ENCODE measurements around the gene RACK1. TPM values are rescaled to one million over a fixed set of nuclear protein-coding genes. Genes with fewer than 3 reads are reported as not detected.
"Not testable (repeated sequence)": the region's sequence is repeated elsewhere in the genome, so short reads cannot be mapped to it uniquely, and the experiment has no call there.

RACK1 gene
- total RNA-seq, 1 experiment from 2014 or later: 1,864 TPM

DNA sequence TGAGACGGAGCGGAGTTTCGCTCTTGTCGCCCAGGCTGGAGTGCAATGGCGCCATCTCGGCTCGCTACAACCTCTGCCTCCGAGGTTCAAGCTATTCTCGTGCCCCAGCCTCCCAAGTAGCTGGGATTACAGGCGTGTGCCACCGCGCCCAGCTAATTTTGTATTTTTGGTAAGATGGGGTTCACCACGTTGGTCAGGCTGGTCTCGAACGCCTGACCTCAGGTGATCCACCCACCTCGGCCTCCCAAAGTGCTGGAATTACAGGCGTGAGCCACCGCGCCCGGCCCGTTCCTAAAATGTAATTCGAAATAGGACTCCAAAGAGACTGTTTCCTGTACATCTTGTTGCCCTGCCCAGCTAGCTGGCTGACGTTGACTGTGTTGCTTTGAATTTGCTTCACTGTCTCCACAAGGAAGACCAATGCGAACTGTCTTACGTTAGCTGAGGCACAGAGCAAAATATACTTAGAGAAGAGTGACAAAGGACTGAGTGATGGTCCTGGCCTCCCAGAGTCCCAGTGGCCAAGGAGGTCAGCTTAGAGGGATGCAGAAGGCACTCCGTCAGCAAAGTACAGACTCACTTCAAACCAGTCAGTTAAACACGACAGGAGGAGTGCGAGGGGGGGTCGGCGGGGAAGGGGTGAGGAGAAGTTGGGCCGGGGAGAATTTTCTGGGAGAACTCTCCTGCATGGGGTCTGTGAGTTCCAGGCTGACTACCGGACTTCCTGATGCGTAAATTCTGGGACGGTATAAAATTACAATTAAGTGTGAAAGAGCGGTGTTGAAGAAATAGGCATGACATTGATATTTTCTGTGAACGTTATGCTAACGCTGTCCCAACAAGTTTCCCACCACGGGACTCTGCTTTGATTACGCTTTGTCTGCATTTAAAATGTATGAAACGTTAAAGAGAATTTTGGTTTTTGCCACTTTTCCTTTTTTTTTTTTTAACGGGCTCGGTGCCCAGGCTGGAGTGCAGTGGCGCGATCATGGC, 27.4 kb downstream of the RACK1 start:
- DNase-seq (ENCODE audit: low read depth): no peak

DNA sequence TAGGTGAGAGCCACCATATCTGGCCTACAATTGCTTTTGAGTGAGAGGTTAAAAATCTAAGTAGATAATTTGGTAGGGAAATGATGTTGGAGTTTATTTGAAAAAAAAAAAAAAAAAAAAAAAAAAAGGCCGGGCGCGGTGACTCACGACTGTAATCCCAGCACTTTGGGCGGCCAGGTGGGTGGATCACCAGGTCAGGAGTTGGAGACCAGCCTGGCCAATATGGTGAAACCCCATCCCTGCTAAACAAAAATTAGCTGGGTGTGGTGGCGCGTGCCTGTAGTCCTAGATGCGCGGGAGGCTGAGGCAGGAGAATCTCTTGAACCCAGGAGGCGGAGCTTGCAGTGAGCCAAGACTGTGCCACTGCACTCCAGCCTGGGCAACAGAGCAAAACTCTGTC, 29.5 kb downstream of the RACK1 start:
- not testable (repeated sequence) for DNase-seq (ENCODE audit: low read depth)

DNA sequence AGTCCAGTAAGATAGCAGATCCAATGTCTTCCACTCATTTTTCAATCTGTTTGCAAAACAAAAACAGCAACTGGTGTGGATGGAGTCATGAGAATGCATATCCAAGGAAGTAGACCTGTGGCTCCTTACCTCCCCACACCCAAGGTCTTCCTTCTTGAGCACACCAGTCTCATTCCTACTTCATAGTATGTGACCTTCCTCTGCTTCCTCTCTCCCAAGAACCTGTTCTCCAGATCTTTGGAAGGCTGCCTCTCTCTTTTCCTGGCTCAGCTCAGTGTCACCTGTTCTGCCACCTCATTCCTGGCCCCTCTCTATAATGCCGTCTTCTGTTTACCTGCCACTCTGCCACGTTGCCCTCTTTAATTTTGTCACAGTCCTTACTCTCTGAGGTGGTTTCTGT, 30.8 kb downstream of the RACK1 start:
- DNase-seq (ENCODE audit: low read depth): no peak

DNA sequence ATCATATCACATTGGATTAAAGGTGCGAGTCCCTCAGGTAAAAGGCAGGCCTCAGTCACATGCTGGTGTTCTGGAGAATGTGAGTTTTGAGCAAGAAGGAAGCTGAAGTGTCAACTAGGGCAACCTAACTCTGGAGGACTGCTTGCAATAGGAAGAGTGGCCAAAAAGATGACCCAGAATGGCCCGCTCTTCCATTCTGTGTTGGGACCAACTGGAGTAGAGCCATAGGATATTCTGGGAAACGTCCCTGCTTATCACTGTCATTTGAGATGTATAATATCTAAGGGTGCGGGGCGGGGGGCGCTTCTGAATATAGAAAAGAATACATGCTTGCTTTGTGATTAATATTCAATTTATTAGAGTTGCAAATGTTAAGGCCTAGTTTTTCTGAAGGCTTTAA, 31.6 kb downstream of the RACK1 start:
- DNase-seq (ENCODE audit: low read depth): no peak

DNA sequence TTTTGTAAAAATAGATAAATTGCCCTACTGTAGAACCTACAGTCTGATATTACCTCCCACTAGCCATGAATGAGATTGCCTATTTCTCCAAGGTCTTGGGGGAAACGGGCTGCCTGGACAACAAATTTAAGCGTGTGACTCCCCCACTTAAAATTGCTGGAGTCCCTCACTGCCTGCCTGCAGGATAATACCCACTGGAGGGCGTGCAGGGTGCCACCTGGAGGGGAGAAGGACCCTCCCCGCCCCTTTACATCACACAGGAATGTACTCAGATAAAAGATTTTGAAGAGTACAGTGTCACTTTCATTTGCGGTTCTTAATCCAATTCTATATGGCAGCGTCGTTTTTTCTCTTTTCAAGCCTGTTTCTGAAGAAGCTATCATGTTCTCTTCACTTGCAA, 32.5 kb downstream of the RACK1 start:
- no peak for DNase-seq (ENCODE audit: low read depth)

DNA sequence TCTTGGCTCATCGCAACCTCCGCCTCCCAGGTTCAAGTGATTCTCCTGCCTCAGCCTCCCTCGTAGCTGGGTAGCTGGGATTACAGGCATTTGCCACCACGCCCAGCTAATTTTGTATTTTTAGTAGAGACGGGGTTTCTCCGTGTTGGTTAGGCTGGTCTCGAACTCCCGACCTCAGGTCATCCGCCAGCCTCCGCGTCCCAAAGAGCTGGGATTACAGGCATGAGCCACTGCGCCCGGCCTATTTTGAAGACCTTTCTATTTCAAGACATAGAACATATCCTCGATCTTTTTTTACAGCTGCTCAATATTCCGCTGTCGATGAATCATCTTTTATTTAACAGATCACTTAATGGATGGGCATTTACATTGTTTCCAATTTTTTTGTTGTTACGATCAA, 33.0 kb downstream of the RACK1 start:
- not testable (repeated sequence) for DNase-seq (ENCODE audit: low read depth)

DNA sequence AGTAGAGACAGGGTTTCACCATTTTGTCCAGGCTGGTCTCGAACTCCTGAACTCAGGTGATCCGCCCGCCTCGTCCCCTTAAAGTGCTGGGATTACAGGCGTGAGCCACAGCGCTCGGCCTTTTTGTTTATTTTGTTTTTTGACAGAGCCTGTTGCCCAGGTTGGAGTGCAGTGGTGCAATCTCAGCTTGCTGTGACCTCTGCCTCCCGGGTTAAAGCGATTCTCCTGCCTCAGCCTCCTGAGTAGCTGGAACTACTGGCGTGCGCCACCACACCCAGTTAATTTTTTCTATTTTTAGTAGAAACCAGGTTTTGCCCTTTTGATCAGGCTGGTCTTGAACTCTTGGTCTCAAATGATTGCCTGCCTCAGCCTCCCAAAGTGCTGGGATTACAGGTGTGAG, 33.6 kb downstream of the RACK1 start:
- DNase-seq (ENCODE audit: low read depth): not testable (repeated sequence)

DNA sequence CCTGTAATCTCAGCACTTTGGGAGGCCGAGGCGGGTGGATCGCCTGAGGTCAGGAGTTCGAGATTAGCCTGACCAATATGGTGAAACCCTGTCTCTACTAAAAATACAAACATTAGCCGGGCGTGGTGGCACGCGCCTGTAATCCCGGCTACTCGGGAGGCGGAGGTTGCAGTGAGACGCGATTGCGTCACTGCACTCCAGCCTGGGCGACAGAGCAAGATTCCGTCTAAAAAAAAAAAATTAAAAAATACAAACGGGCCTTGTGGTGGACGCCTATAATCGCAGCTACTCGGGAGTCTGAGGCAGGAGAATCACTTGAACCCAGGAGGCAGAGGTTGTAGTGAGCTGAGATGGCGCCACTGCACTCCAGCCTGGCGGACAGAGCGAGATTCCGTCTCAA, 34.7 kb downstream of the RACK1 start:
- DNase-seq (ENCODE audit: low read depth): not testable (repeated sequence)

DNA sequence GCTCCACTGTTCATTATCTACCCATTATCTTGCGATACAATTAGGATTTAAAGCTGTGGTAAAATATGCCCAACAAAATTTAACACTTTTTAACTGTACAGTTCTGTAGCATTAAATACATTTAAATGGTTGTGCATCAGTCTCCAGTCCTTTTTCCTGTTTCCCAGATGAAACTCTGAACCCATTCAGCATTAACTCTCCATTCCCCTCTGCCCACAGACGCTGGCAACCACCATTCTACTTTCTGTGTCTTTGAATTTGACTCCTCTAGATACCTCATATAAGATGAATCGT, 35.8 kb downstream of the RACK1 start:
- DNase-seq (ENCODE audit: low read depth): no peak

DNA sequence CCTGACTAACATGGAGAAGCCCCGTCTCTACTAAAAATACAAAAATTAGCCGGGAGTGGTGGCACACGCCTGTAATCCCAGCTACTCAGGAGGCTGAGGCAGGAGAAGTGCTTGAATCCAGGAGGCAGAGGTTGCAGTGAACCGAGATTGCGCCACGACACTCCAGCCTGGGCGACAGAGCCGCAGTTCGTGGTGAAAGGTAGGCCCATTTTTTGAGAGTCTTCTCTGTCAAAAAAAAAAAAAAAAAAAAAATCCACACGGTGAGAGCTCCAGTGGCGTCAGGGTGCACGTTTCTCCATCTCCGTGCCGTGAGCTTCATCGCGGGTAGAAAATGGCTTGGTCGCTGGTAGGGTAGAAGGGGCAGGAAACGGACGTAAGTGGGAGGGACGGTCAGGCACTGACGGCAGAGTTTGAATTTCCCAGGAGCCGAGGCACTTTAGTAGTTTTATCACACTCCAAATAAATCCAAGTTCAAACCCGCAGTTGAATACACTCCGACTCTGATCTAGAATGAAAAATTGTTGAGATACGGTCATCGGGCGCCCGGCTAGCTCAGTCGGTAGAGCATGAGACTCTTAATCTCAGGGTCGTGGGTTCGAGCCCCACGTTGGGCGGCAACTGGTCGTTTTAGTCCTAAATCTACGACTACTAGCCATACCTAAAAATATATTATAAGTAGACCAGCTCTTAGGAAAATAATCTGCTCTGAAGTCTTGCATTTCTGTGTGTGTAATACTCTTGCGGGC, 36.3 kb downstream of the RACK1 start:
- peak; percentile 92 for DNase-seq (ENCODE audit: low read depth)

DNA sequence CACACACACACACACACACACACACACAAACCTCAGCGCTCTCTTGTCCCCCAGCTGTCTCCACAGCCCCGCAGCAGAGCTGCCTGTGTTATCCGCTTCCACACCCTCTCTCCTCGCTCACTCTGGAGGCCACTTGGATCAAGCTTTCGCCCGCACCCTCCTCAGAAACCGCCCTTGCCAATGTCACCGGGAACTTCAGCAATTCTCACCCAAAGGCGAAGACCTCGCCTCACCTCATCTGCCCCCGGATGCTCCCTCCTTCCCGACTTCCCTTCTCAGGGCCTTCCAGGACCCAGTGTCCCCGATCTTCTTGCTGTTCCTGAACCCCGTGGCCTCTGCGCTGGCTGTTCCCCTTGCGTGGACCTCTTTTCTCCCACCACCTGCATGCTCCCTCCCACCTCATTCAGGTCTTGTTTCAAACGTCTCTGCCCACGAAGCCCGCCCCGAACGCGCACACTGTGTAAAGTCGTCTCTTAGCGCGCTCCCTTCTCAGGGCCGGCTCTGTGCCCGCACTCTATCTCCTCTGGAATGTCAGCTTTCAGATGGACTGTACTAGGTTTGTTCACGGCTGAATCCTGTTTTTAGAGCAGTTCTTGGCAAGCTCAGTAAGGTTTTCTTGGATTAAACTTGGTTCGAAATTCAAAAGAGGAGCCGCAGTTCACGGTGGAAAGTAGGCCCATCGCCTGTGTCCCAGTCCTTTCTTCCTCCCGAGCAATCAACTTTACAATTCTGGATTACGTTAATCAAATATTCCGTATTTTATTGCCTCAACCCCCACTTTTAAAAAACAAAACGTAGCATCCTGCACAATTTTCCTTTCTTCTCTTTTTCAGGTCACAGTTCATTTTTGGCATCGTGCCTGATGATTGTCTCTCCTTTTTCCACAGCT, 37.7 kb downstream of the RACK1 start:
- no peak for DNase-seq (ENCODE audit: low read depth)

DNA sequence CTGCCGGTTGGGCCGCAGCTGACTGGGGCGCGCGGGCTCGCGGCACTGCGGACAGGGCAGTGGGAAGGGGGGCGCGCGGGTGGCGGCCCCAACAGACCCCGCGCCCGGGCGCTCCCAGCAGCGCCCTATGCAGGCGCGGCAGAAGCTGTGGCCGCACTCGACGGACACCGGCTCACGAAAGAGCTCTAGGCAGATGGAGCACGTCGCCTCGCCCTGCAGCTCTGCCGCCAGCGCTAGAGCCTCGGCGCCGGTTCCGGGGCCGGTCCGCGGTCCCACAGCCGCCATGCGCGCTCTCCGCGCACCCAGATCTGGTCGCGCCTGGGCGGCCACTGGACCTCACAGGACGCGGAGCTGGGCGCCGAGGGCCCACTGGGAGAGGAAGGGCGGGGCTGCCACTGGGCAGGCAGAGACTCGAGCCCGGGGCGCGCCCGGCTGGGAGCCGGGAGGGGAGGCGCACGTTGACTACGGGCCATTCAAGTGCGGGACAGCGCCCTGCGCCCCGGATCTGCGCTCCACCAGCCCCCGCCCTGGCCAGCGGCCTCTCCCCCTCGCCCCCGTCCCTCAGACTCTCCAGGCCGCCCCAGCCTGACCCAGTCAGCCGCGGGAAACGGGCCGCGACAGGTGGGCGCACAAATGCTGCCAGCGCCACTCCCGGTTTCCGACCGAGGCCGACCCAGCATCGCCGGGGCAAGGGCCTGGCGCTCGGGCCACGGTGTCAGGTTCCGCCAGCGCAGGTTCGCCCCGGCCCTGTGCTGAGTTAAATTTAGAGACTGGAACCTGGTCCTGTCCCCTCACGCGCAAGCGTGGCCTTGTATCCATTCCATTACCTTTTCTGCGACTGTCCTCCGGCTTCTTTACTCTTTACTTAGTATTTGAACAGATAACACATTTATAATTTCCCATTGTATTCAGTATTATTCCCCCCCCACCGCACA, 38.6 kb downstream of the RACK1 start, which contains the start of gene TRIM7:
TSS of gene TRIM7 (minus strand) at position 371 of the 935 bp plus-strand sequence. CDS start at position 285, 86 bp downstream.
- peak; percentile 53 for DNase-seq (ENCODE audit: low read depth)

DNA sequence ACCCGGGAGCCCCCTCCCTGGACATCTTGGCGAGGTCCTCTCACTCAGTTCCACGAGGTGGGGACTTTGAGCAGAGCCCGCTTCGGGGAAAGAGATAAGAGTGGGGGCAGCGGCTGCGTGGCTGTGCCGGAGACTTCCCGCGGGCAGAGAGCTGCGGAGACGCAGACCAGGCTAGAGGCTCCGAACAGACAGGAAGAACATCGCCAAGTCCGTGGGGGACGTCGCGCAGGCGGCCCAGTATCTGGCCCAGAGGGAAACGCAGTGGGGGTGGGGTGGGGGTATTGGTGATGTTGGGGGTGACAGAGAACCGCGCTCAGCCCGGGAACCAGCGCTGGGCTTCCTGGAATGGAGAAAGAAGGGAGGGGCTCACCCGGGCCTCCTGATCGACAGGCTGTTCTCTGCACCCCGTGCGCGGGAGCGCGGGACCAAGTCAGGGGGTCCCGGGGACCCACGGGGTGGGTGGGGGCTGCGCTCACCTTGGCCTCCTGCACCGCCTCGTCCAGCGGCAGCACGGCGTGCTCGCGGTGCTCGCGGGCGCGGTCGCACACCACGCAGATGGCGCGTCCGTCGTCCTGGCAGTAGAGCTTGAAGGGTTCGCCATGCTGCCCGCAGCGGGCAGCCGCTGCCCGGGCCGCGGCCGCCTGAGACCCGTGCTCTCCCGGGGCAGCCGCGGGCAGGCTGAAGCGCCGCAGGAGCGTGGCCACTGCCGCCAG, 39.4 kb downstream of the RACK1 start:
- peak; percentile 37 for DNase-seq (ENCODE audit: low read depth)

DNA sequence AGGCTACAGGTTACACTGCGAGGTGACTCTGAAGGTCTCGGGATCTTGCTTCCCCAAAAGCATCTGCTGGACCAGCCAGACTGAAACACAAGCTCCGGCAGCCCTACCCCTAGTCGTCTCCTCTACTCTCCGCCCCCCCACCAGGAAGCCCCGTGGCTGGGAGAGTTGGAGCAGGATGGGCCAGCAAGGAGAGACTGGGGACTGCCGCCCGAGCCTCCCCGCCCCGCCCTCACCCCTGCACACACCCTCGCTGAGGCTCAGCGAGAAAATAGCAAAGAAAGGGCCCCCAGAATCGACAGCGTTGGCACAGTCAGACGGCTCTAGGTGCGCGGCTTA, 40.0 kb downstream of the RACK1 start:
- no peak for DNase-seq (ENCODE audit: low read depth)

DNA sequence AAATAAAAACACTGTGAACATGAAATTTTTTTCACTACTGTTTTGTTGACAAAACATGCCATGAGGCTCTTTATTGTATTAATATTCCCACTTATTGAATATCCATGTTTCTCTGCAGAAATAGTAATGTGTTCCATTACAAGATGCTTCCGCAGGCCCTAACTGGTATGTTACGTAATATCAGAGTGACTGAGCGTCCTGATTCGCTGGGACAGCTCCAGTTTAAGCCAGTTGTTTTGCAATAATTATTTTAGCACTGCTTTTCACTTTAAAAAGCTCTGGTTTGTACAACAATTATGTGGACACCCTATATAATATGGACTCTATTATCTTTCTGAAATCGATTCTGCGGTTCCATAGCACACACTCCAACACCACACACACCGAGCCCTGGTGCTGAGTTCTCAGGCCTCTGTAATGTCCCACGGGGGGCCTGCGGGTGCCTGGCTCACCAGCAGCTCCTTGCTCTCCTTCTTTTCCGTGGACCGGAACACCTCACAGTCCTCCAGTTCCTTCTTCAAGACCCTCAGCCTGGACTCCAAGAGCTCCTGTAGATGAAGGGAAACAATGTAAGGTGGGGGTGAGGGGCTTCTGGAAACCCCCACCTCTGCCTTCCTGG, 40.5 kb downstream of the RACK1 start:
- no peak for DNase-seq (ENCODE audit: low read depth)

DNA sequence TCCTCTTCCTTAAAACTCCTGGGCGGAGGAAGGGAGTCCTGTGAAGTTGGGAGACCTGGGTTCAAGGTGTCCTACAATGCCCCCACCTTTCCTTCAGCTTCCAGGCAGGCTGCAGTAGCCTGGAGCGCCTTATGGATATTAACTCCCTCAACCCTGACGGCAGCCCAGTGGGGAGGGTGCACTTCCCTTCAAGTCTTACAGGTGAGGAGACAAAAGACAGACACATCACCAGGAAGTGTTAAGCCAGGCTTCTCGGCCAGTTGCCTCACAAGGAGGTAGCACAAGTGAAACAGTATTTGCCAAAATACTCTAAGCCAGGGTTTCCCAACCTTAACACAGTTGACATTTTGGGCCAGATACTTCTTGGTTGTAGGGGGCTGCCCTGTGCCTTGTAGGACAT, 42.9 kb downstream of the RACK1 start:
- no peak for DNase-seq (ENCODE audit: low read depth)

DNA sequence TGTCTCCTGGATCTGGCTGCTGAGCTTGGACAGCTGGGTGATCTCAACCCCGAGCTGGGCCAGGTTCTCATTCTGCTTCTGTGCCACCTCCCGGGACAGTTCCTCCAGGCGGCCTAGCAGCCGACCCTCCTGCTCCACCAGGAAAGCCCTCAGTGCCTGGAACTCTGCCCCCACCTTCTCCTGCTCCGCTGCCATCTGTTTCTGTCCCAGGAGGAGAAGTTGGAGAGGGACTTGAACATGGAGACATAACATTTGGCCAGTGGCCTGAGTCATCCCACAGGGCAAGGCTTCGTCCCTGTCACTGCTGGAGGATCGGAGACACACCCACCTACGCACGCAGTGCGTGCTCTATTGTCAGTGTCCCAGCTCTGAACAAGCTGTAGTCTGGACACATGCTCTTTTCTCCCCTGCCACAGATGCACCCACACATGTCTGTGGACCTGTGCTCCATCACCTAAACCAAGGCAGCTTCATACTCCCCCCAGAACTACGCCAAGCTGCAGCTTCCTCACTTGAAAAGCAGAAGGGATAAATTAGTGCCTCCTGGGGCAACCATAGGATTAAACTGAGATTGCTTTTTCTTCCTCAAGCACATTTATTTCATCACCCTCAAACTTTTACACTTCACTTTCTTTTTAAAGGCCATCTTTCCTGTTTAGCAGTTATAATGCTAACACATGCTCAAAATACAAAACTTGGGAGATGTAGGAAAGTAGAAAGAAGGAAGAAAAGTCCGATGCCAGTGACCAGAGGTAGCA, 43.6 kb downstream of the RACK1 start:
- no peak for DNase-seq (ENCODE audit: low read depth)

DNA sequence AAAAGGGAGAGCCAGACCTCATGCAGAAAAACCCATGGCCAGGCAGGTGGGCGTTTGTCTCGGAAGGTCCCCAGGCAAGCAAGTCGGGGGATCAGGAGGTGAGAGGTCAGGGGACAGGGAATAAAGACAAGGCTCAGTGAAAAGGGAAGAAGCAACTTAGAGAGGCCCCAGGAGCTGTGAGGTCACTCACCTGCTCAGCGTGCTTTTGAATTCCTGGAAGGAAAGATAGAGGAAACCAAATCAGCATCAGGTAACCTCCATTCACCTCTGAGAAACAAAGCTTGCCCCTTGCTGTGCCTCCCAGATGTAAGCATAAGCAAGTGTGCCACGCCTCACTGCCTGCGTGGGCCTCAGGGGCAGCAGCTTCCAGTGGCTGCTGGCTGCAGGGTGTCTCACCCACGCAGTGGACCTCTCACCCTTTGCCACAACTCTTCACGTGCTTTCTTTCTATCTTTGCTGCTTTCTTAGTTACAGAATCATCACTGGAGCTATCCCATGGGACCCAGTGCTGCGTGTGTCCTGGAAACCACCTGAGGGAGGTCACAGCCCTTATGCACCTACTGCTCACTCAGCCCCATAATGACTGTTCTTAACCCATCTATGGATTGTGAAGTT, 44.7 kb downstream of the RACK1 start:
- no peak for DNase-seq (ENCODE audit: low read depth)

Measured in M059J (cell line).